Measurements from ENCODE around the gene N4BP2L2. TPM values are rescaled to one million over a fixed set of nuclear protein-coding genes. Genes with fewer than 3 reads are reported as not detected.

Gene N4BP2L2
- polyA plus RNA-seq, 1 donor (not counting 4 experiments of a cell fraction or from before 2014, with no cell fraction given): 75.4 TPM

- Histone ChIP-seq H3K9me3 (ENCODE audit: control insufficient read depth, low read depth, low read length) (no peaks in the 10 kb centered on the region), H3K4me3 (ENCODE audit: control insufficient read depth in 2 of 3, extremely low read depth in 1 of 3, insufficient read depth in 2 of 3, low read depth in 1 of 3, low read length in 3 of 3) (no peak overlapping the region), H3K27me3 (ENCODE audit: control insufficient read depth, extremely low read depth, insufficient read depth, low read length) (no peaks in the 10 kb centered on the region), H3K79me2 (ENCODE audit: control insufficient read depth, insufficient read depth, low read length) (peaks cover 84% of the 10 kb centered on the region), H3K9ac (ENCODE audit: control insufficient read depth, extremely low read depth, insufficient read depth, low read length) (no peak overlapping the region), H3K4me1 (ENCODE audit: control insufficient read depth, extremely low read depth, insufficient read depth, low read length) (peaks cover 11% of the 10 kb centered on the region), H3K4me2 (ENCODE audit: control insufficient read depth, extremely low read depth, insufficient read depth, low read depth, low read length) (peak overlapping the region; percentile 41), H4K20me1 (ENCODE audit: control insufficient read depth, extremely low read depth, insufficient read depth, low read length) (peaks cover 6% of the 10 kb centered on the region), H3K27ac (ENCODE audit: control insufficient read depth, insufficient read depth, low read length) (no peak overlapping the region), H2AFZ (ENCODE audit: control insufficient read depth, low read length) (no peak overlapping the region), H3K36me3 (ENCODE audit: control insufficient read depth in 2 of 2, extremely low read depth in 1 of 2, insufficient read depth in 2 of 2, low read length in 2 of 2) (peaks cover 3 to 9% of the 10 kb centered on the region in 2 experiments), H3K9me1 (ENCODE audit: control insufficient read depth, extremely low read depth, insufficient read depth, low read length) (no peaks in the 10 kb centered on the region)
- no peak for TF ChIP-seq CTCF (optimal IDR thresholded peaks at IDR 0.05 in 1 of 3, IDR thresholded peaks at IDR 0.05 in 1 of 3, conservative IDR thresholded peaks at IDR 0.05 in 1 of 3; ENCODE audit: extremely low read depth in 1 of 3, insufficient read depth in 2 of 3, low read length in 3 of 3)
- DNase-seq (ENCODE audit: low read depth, low spot score) (no peak), FAIRE-seq (peak; percentile 39)
- dilution Hi-C loops (cut with MboI; ENCODE audit: extremely low pct_ligation_motif_present, low sequenced_read_pairs): no loop called here
These were observed 7.7 kb downstream of the N4BP2L2 start for GRCh38 chr13:32530841-32531253.

- no peak overlapping the region for H3K27ac ChIP-seq (ENCODE audit: control insufficient read depth, insufficient read depth, low read length)
- H3K4me1 ChIP-seq (ENCODE audit: control insufficient read depth, extremely low read depth, insufficient read depth, low read length): peaks cover 3% of the 10 kb centered on the region
- peaks cover 1 to 5% of the 10 kb centered on the region in 2 experiments for H3K36me3 ChIP-seq (ENCODE audit: control insufficient read depth in 2 of 2, extremely low read depth in 1 of 2, insufficient read depth in 2 of 2, low read length in 2 of 2)
- no peaks in the 10 kb centered on the region for H3K27me3 ChIP-seq (ENCODE audit: control insufficient read depth, extremely low read depth, insufficient read depth, low read length)
- peaks cover 4% of the 10 kb centered on the region for H4K20me1 ChIP-seq (ENCODE audit: control insufficient read depth, extremely low read depth, insufficient read depth, low read length)
- peak overlapping the region; percentile 3 for H3K4me2 ChIP-seq (ENCODE audit: control insufficient read depth, extremely low read depth, insufficient read depth, low read depth, low read length)
- no peak overlapping the region for H3K9ac ChIP-seq (ENCODE audit: control insufficient read depth, extremely low read depth, insufficient read depth, low read length)
- DNase-seq (ENCODE audit: low read depth, low spot score) (no peak), FAIRE-seq (peak; percentile 74)
- no peaks in the 10 kb centered on the region for H3K9me1 ChIP-seq (ENCODE audit: control insufficient read depth, extremely low read depth, insufficient read depth, low read length)
- no peaks in the 10 kb centered on the region for H3K9me3 ChIP-seq (ENCODE audit: control insufficient read depth, low read depth, low read length)
- H3K4me3 ChIP-seq (ENCODE audit: control insufficient read depth in 2 of 3, extremely low read depth in 1 of 3, insufficient read depth in 2 of 3, low read depth in 1 of 3, low read length in 3 of 3): no peak overlapping the region
- H2AFZ ChIP-seq (ENCODE audit: control insufficient read depth, low read length): no peak overlapping the region
- TF ChIP-seq EZH2 (IDR thresholded peaks at IDR 0.05; ENCODE audit: low read length) (no peak), CTCF (optimal IDR thresholded peaks at IDR 0.05 in 1 of 3, IDR thresholded peaks at IDR 0.05 in 1 of 3, conservative IDR thresholded peaks at IDR 0.05 in 1 of 3; ENCODE audit: extremely low read depth in 1 of 3, insufficient read depth in 2 of 3, low read length in 3 of 3) (no peak)
- H3K79me2 ChIP-seq (ENCODE audit: control insufficient read depth, insufficient read depth, low read length): peaks cover 71% of the 10 kb centered on the region
- dilution Hi-C loops (cut with MboI; ENCODE audit: extremely low pct_ligation_motif_present, low sequenced_read_pairs): no loop called here
These were observed 10.2 kb downstream of the N4BP2L2 start for GRCh38 chr13:32528358-32528757.

Measured in keratinocyte (primary cell).